IPS-18a (cell line): ENCODE results near the gene NAT14.
"Not testable (repeated sequence)": the region's sequence is repeated elsewhere in the genome, so short reads cannot be mapped to it uniquely, and the experiment has no call there.

Experiments used
- H3K27ac ChIP-seq: one replicate; pipeline ENCODE4 v1.5.1; 2013; ENCODE audit warnings: low read length
- H3K27me3 ChIP-seq: one replicate; pipeline ENCODE4 v1.6.1; 2013; ENCODE audit warnings: mild to moderate bottlenecking, low read length; ENCODE audit not compliant: control insufficient read depth, insufficient read depth
- H3K36me3 ChIP-seq: one replicate; pipeline ENCODE4 v1.6.1; 2013; ENCODE audit warnings: low read depth, low read length; ENCODE audit not compliant: control insufficient read depth
- H3K4me1 ChIP-seq: one replicate; pipeline ENCODE4 v1.6.1; 2013; ENCODE audit warnings: low read depth, low read length; ENCODE audit not compliant: control insufficient read depth
- H3K4me3 ChIP-seq: one replicate; pipeline ENCODE4 v1.5.1; 2013; ENCODE audit warnings: low read length
- H3K9ac ChIP-seq: one replicate; pipeline ENCODE4 v1.6.1; 2013; ENCODE audit warnings: mild to moderate bottlenecking, low read length, moderate library complexity
- H3K9me3 ChIP-seq: one replicate; pipeline ENCODE4 v1.6.1; 2013; ENCODE audit warnings: low read depth, low read length; ENCODE audit not compliant: control insufficient read depth

The NAT14 gene

DNA sequence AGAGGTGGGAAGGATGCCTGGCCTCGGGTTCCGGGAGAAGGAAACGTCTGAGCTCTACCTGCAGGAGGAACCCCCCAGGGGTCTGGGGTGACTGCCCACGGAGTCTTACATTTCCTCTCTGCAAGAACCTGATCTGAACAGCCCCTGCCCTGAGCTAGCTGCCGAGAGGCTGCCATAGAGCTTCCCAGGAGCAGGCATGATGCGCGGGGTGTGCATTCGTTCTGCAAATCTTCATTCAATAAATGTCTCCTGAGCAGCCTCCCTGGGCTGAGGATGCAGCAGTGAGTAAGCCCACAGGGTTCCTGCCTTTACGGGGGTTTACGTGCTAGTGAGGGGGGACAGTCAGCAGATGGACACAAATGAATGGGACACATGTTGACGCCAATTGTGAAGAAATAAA is 40.3 kb upstream of the NAT14 start:
- Histone ChIP-seq H3K4me3 (no peak overlapping the region), H3K36me3 (no peaks in the 10 kb centered on the region), H3K9ac (no peak overlapping the region), H3K27me3 (peaks cover 98% of the 10 kb centered on the region), H3K27ac (no peak overlapping the region), H3K4me1 (peaks cover 12% of the 10 kb centered on the region), H3K9me3 (no peaks in the 10 kb centered on the region)

DNA sequence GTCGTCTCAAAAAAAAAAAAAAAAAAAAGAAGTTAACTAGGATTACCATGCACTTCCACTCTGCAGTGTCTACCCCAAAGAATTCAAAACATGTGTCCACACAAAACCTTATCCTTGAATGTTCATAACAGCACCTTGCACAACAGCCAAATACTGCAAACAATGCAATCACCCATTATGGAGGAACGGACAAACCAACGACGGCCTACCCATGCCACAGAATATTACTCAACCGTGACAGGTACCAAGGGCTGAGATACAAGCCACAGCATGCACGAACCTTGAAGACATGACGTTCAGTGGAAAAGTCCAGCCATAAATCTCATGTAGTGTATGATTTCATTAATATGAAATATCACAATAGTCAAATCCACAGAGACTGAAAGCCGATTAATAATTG is 38.9 kb upstream of the NAT14 start:
- Histone ChIP-seq H3K27me3 (peaks cover 99% of the 10 kb centered on the region), H3K27ac (no peak overlapping the region), H3K9me3 (no peaks in the 10 kb centered on the region), H3K4me3 (no peak overlapping the region), H3K36me3 (no peaks in the 10 kb centered on the region), H3K9ac (no peak overlapping the region), H3K4me1 (peaks cover 7% of the 10 kb centered on the region)

DNA sequence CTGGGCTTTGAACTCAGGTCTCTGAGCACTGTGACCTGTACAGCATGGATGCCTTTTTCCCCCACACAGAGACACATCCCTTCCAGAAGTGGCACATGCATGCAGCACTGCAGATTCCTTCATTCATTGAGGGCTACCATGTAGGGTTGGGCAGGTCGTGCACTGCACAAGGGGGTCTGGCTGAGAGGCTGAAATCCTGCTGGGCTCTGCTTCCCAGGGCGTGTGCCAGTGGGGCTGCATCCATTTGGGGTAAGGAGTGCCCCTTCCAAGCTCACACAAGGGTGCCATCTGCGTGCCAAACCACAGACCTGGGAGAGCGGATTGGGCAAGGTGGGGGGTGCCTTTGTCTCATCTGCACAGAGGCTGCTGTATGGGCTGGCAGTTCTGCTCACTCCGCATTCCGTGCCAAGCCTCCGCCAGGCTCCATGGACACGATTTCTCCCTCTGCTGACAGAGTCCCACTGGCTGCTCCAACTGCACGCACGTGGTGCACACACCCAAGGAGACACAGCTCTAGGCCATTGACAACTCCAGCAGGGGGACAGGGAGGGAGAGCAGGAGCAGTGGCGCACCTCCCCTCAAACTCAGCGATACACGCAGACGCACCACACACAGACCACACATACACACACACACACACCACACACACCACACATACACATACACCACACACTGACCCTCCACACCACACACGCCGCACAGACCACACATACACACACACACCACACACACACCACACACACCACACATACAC is 37.4 kb upstream of the NAT14 start:
- Histone ChIP-seq H3K27ac (no peak overlapping the region), H3K4me1 (no peaks in the 10 kb centered on the region), H3K36me3 (no peaks in the 10 kb centered on the region), H3K9me3 (no peaks in the 10 kb centered on the region), H3K9ac (no peak overlapping the region), H3K4me3 (no peak overlapping the region), H3K27me3 (peaks cover 100% of the 10 kb centered on the region)

DNA sequence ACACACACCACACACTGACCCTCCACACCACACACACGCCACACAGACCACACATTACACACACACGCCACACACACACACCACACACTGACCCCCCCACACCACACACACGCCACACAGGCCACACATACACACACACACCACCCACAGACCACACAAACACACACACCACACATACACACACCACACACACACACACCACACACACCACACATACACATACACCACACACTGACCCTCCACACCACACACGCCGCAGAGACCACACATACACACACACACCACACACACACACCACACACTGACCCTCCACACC is 36.9 kb upstream of the NAT14 start:
- not testable (repeated sequence) for H3K4me1 ChIP-seq, H3K36me3 ChIP-seq, H3K4me3 ChIP-seq, H3K9ac ChIP-seq, H3K27ac ChIP-seq, H3K9me3 ChIP-seq
- H3K27me3 ChIP-seq = peaks cover 95% of the 10 kb centered on the region

DNA sequence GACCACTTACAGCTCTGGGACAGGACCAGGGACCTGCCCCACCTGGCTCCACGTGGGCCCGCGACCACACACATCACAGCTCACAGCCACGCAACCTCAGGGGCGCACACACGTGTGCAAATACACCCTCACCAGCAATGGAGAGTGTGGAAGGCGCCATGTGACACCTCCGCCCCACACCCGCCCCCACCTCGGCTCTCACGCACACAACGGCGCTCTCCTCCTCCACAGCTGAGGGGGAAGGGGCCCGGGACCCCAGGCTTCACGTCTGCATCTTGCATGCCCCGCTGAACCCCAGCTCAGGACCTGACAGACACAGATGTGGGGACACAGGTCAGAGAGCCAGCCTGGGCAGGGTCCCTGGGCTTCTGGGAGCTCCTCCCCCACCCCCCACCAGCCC is 35.5 kb upstream of the NAT14 start:
- no peaks in the 10 kb centered on the region for H3K36me3 ChIP-seq

DNA sequence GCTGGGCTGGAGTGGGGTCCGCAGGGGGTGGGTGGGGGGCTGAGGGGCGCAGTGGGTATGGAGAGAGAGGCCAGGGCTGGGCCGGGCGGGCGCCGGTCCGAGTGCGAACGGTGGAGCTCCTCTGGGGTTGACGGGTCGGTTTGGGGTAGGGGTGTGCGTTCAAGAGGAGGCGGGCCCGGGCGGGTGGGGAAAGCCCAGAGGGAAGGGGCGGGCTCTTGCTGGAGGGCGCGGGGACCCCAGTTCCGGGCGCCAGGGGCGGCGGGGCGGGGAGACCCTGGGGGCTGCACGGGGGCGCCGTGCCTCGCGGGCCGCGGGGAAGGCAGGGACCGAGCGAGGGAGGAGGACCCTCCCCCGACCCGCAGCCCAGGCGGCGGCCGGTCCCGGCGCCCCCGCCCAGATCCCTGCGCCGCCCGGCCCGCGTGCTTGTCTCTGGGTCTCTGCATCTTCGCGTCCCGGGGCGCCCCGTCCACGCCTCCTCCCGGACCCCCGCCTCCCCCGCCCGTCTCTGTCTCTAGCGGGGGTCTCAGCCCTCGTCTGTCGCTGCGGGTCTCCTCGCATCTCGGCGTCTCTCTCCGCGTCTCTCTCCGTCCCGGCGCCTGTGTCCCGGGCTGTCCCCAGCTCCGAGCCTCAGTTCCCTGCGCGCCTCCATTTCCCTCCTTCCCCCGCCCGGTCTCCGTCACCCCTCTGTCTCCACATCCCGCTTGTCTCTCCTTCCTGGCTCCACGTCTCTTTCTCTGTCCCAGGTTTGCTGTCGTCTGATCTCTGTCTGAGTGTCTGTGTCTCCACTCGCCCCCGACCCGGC is 33.6 kb upstream of the NAT14 start:
- Histone ChIP-seq H3K9me3 (no peaks in the 10 kb centered on the region), H3K9ac (no peak overlapping the region), H3K4me1 (no peaks in the 10 kb centered on the region), H3K27me3 (peaks cover 62% of the 10 kb centered on the region), H3K36me3 (no peaks in the 10 kb centered on the region), H3K27ac (no peak overlapping the region), H3K4me3 (peak overlapping the region; percentile 30)

More for the DNA sequence above, 35.5 kb upstream of the NAT14 start:
- Histone ChIP-seq H3K27ac (no peak overlapping the region), H3K4me1 (no peaks in the 10 kb centered on the region), H3K27me3 (peaks cover 81% of the 10 kb centered on the region), H3K4me3 (no peak overlapping the region), H3K9ac (no peak overlapping the region), H3K9me3 (no peaks in the 10 kb centered on the region)

DNA sequence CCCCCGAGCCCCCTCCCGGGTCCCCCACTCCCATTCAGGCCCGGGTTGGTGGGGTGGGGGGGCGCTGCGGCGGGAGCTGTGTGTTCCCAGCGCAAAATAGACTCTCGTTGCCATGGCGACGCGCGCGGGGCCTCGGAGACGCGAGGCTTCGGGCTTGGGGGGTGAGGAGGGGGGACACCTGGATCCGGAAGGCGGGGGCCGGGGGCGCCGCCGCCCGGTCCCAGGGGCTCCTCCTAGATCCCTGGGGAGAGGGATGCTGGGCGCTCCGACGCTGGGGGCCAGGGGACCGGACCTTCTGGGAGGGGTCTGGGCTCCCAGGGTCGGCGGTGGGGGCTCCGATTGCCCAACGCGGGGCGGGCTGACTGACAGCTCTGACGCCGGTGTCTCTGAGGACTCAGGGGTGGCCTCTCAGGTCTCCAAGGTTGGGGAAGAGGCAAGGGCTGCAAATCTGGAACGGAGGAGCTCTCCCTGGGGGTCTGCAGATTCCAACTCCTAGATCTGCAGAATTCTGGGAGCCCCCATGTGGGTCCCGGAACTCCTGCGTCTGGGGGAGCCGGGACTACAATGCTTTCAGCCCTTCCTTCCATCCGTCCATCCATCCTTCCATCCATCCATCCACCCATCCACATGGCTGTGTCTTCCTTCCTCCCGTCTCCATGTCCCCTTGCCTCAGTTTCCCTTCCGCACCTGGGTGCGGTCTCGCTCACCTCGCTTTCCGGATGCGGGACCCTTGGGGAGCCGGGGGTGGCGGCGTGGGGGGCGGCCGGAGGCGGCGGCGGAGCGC is 32.8 kb upstream of the NAT14 start:
- no peaks in the 10 kb centered on the region for H3K9me3 ChIP-seq
- no peaks in the 10 kb centered on the region for H3K36me3 ChIP-seq
- peak overlapping the region; percentile 28 for H3K9ac ChIP-seq
- no peak overlapping the region for H3K27ac ChIP-seq
- H3K4me1 ChIP-seq = no peaks in the 10 kb centered on the region
- peak overlapping the region; percentile 39 for H3K4me3 ChIP-seq
- peaks cover 54% of the 10 kb centered on the region for H3K27me3 ChIP-seq

DNA sequence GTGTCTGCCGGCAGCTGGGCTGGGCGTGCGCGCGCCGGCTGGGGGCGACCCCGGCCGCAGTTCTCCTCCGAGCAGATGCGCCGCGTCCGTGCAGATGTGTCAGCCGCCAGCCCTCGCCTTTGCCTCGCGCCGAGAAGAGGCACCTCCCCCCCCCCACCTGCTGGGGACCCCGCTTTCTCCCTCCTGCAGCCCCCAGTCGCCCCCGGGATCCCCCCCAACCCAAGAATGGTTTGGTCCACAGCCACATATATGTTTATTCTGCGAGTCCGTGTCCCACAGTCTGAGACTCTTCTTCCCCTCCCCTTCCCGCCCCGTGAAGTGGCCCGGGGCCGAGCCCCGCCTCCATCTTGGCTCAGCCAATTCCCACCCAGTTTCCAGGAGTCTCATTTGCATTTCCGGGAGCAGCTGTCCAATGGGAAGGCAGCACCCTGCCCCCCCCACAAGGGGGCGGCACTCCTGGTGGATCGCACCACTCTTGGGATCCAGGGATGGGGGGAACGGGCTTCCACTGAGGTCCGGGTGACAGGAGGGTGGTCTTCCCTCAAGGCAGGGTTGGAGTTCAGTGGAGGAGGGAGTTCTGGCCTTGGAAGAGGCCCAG is 32.1 kb upstream of the NAT14 start:
- Histone ChIP-seq H3K9ac (no peak overlapping the region), H3K36me3 (no peaks in the 10 kb centered on the region), H3K27me3 (peaks cover 48% of the 10 kb centered on the region), H3K9me3 (no peaks in the 10 kb centered on the region), H3K27ac (no peak overlapping the region), H3K4me3 (peak overlapping the region; percentile 39), H3K4me1 (no peaks in the 10 kb centered on the region)

DNA sequence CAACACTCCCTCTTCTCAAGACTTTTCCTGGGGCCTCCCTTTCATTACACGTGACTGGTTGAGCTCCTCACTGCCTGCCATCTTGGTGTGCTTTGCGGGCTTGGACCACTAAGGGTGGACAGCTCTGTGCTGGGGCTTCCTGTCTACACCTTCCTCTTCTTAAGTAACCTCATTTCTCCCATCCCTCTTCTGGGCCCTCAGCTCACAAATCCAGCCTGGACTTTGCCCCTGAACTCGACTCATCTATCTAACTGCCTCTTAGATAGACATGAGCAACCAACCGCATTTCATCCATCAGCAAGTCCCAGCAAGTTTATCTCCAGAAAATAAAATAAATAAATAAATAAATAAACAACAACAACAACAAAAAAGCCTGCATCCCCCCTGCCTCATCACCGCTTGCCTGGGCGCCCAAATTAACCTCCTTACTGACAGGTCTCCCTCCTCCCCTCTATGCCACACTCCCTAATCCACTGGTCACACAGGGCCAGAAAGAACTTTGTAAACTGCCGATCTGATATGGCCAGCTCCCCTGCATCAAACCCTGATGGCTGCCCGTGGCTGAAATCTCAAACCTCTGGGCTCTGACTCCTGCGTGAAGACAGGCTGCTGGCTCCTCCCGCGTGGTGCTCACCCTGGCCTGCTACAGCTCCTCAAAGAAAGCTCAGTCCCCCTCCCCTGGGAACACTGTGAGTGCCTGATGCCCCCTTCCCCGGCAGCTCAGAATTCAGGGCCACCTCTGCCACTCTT is 31.3 kb upstream of the NAT14 start:
- Histone ChIP-seq H3K4me1 (no peaks in the 10 kb centered on the region), H3K27ac (no peak overlapping the region), H3K9ac (no peak overlapping the region), H3K36me3 (no peaks in the 10 kb centered on the region), H3K9me3 (no peaks in the 10 kb centered on the region), H3K27me3 (peaks cover 39% of the 10 kb centered on the region), H3K4me3 (no peak overlapping the region)

DNA sequence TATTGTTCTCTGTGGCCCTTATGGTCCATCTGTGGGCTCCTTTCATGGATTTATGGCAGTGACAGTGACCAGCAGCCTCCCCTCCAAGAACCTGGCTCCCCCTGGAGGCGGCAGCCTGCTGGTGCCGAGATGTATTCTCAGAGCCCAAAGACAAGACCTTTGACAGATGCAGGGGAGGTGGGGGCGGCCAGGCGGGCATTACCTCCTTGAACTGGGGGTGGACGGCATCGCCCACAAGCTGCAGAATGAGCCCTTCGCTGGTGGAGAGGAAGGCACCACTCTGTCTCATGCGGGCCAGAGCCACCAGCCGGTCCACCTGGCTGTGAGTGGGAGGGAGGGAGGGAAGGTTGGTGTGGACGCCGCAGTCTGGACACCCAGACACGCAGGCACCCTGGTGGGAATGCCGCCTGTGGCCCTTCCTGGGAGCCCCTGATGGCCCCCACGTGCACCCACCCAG is 30.2 kb upstream of the NAT14 start:
- Histone ChIP-seq H3K9ac (no peak overlapping the region), H3K27ac (no peak overlapping the region), H3K4me3 (no peak overlapping the region), H3K36me3 (no peaks in the 10 kb centered on the region), H3K4me1 (no peaks in the 10 kb centered on the region), H3K9me3 (no peaks in the 10 kb centered on the region), H3K27me3 (peaks cover 28% of the 10 kb centered on the region)
